Spleen (tissue), 11 donors: ENCODE results near the gene SYNPO. TPM values are rescaled to one million over a fixed set of nuclear protein-coding genes. Genes with fewer than 3 reads are reported as not detected.

Experiments used
- DNase-seq: peaks from one replicate; pipeline ENCODE4 v3.0.0-alpha.2; 2020
- H3K27ac ChIP-seq, 8 donors: fragments of 200-600 bp; sonication (generic) in 7 of 8; 1 replicate in 4 of 8; 2 replicates in 4 of 8; pipeline versions ENCODE4 v1.5.0 to v1.8.0; 2016 to 2021; ENCODE audit warnings: inconsistent platforms in 4 of 8, mild to moderate bottlenecking in 4 of 8, moderate library complexity in 1 of 8
- H3K27me3 ChIP-seq, 7 donors: fragments of 200-600 bp; sonication (generic) in 6 of 7; replicated peaks in 1 of 7; 1 replicate in 4 of 7; 2 replicates in 3 of 7; pipeline versions ENCODE4 v1.5.0 to v1.8.0; 2016 to 2021; ENCODE audit warnings: inconsistent platforms in 3 of 7, mild to moderate bottlenecking in 1 of 7
- H3K36me3 ChIP-seq, 6 donors: fragments of 200-600 bp; sonication (generic) in 5 of 6; 1 replicate in 4 of 6; 2 replicates in 2 of 6; pipeline versions ENCODE4 v1.5.0 to v1.8.0; 2016 to 2021; ENCODE audit warnings: inconsistent platforms in 2 of 6
- H3K4me1 ChIP-seq, 6 donors: fragments of 200-600 bp; sonication (generic) in 5 of 6; 1 replicate in 3 of 6; 2 replicates in 3 of 6; pipeline versions ENCODE4 v1.5.0 to v1.8.0; 2016 to 2021; ENCODE audit warnings: inconsistent platforms in 3 of 6
- H3K4me3 ChIP-seq, 8 donors: fragments of 200-600 bp; sonication (generic) in 7 of 8; 1 replicate in 4 of 8; 2 replicates in 4 of 8; pipeline versions ENCODE4 v1.5.0 to v1.8.0; 2016 to 2021; ENCODE audit warnings: inconsistent platforms in 4 of 8, mild to moderate bottlenecking in 4 of 8, moderate library complexity in 2 of 8
- H3K9me3 ChIP-seq, 8 donors: fragments of 200-600 bp; sonication (generic) in 7 of 8; 1 replicate in 4 of 8; 2 replicates in 4 of 8; pipeline versions ENCODE4 v1.5.0 to v1.8.0; 2016 to 2021; ENCODE audit warnings: inconsistent platforms in 4 of 8
- POLR2A ChIP-seq, 3 donors: fragments of 450-650 bp; IDR thresholded peaks; one replicate each; pipeline ENCODE4 v1.5.1; 2017; ENCODE audit warnings: antibody characterized with exemption in 3 of 3, mild to moderate bottlenecking in 1 of 3
- POLR2AphosphoS5 ChIP-seq, 3 donors: sonication (generic); formaldehyde crosslinking; IDR thresholded peaks; one replicate each; pipeline ENCODE4 v1.5.1; 2017; ENCODE audit warnings: antibody characterized with exemption in 3 of 3
- whole genome bisulfite sequencing, 5 donors: extraction: QIAGEN DNeasy Blood & Tissue Kit in 3 of 5; methylation state at CpG; one replicate each; pipeline versions ENCODE4 v1.1.5 to v1.1.7; 2013 to 2018; 5-methylcytosine and 5-hydroxymethylcytosine counted together
- intact Hi-C: fragments of 100-400 bp; cut with DNase I; formaldehyde crosslinking; loops from one replicate; pipeline ENCODE4 v1.15.0; 2023; ENCODE audit warnings: low total_unique reads
- polyA plus RNA-seq, 3 donors: library from polyadenylated mRNA; stranded (reverse); fragments of 200-250 nt; gene quantifications; one replicate each; pipeline ENCODE4 v1.2.1, GENCODE V29; 2013
- total RNA-seq, 7 donors: library from RNA; depleted of rRNA in 3 of 7; stranded (reverse); fragments of >200 nt in 3 of 7; fragmentation: NEBNext Ultra II Directional in 4 of 7; extraction: Animal tissue kit (Norgen Biotek cat#: 25700) in 4 of 7; gene quantifications; one replicate each; pipeline versions ENCODE4 v1.1.0 to v1.2.1, GENCODE V29; 2016 to 2021
- TF ChIP-seq, protein P1 (sequence below), 11 experiments: fragments of 200-600 bp in 7 of 11; fragments of 450-650 bp in 4 of 11; sonication (generic) in 4 of 11; IDR thresholded peaks in 8 of 11; conservative IDR thresholded peaks in 3 of 11; 1 replicate in 7 of 11; 2 replicates in 4 of 11; pipeline versions ENCODE4 v1.4.0 to v1.8.0; 2016 to 2021; ENCODE audit warnings: antibody characterized with exemption in 11 of 11, inconsistent platforms in 4 of 11, mild to moderate bottlenecking in 1 of 11
- donor health status: healthy with polysubstance abuse.
- donor health status: DM: no; HTN: no; CAD: no; lungs with moderate emphysema.
- donor health status: DM: no; HTN: no; CAD: no.
- donor health status: Bipolar disorder and iron deficiency.
- donor health status: healthy.
- donor health status: DM: no; HTN: no; CAD: no.
- donor health status: DM: yes; HTN: yes; CAD: no.

SYNPO gene
- total and polyA plus RNA-seq, 10 donors = 6.9 to 133 (median 45.9) TPM

- Histone ChIP-seq H3K36me3 (no peaks in the 10 kb centered on the region), H3K4me3 (no peak overlapping the region), H3K9me3 (no peaks in the 10 kb centered on the region), H3K4me1 (peaks cover 29 to 100% (median 61%) of the 10 kb centered on the region in 6 donors), H3K27ac (peak overlapping the region in 6 of 8 donors; percentile 27 to 72 (median 62)), H3K27me3 (peaks cover 0 to 6% (median 0%) of the 10 kb centered on the region in 7 donors)
- no peak for TF ChIP-seq POLR2A (IDR thresholded peaks at IDR 0.05)
- TF ChIP-seq, protein P1, sequence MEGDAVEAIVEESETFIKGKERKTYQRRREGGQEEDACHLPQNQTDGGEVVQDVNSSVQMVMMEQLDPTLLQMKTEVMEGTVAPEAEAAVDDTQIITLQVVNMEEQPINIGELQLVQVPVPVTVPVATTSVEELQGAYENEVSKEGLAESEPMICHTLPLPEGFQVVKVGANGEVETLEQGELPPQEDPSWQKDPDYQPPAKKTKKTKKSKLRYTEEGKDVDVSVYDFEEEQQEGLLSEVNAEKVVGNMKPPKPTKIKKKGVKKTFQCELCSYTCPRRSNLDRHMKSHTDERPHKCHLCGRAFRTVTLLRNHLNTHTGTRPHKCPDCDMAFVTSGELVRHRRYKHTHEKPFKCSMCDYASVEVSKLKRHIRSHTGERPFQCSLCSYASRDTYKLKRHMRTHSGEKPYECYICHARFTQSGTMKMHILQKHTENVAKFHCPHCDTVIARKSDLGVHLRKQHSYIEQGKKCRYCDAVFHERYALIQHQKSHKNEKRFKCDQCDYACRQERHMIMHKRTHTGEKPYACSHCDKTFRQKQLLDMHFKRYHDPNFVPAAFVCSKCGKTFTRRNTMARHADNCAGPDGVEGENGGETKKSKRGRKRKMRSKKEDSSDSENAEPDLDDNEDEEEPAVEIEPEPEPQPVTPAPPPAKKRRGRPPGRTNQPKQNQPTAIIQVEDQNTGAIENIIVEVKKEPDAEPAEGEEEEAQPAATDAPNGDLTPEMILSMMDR (IDR thresholded peaks at IDR 0.05 in 8 of 11, conservative IDR thresholded peaks at IDR 0.05 in 3 of 11) = no peak
- TF ChIP-seq POLR2AphosphoS5 (IDR thresholded peaks at IDR 0.05) = no peak
- DNase-seq = no peak
- 76 to 88% (median 84%) methylated on average over 4 of the region's 4 CpGs for WGBS, 5 donors
- intact Hi-C loops = no loop called here
Observed at GRCh38 chr5:150614661-150615060, 25.8 kb upstream of the SYNPO start.

DNA sequence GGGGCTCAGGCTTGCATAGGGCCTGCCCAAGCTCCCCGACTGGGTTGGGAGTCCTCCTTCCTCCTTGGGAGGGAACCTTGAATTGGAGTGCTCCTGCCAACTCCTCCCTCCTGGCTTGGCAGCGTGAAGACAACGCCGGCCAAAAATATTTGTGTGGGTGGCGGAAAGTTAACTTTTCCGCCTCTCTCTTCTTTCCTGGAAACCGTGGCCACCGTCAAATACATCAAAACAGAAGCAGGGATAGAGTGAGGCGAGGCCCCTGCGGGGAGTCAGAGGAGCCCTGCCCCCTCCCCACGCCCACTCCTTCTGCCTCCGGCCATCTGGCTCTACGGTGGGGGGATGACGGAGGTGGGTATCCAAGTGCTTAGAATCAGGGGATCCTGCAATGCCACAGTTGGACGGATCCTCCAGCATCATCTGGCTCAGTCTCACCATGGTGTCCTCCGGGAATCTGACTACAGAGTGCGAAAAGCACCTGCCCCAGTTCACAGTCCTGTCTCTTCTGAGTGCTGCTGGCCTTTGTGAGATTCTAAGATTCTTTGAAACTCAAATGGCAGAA lies 25.2 kb upstream of the SYNPO start:
- TF ChIP-seq POLR2A (IDR thresholded peaks at IDR 0.05) (no peak), POLR2AphosphoS5 (IDR thresholded peaks at IDR 0.05) (peak in 2 of 3 donors; percentile 43 to 50)
- TF ChIP-seq, protein P1 (IDR thresholded peaks at IDR 0.05 in 8 of 11, conservative IDR thresholded peaks at IDR 0.05 in 3 of 11) = no peak
- 51 to 58% (median 54%) methylated on average over 14 to 17 of the region's 17 CpGs for WGBS, 5 donors

DNA sequence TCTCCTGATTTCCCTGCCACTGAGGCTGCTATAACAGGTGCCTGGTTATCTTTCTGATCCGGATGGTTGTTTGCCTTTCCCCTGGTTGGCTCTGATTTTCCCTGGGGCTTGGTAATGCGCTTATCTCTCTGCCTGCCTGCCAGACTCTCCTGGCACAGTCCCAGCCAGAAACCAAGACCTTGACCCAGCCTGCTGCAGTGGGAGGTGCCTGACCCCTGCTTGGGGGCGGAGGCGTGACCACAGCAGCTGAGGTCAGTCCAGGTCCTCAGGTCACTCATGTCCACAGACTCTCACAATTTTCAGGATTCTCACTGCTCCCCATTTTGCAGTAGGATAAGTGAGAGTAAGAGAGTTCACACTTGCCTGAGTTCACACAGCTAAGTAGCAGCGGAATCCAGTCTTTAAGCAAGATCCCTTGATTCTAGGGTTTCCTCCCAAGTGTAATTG lies 24.4 kb upstream of the SYNPO start:
- peaks cover 0 to 6% (median 0%) of the 10 kb centered on the region in 7 donors for H3K27me3 ChIP-seq
- TF ChIP-seq, protein P1 (IDR thresholded peaks at IDR 0.05 in 8 of 11, conservative IDR thresholded peaks at IDR 0.05 in 3 of 11) = no peak
- no peak for TF ChIP-seq POLR2A (IDR thresholded peaks at IDR 0.05)
- TF ChIP-seq POLR2AphosphoS5 (IDR thresholded peaks at IDR 0.05) = peak; percentile 75 to 85 (median 76)
- H3K36me3 ChIP-seq = no peaks in the 10 kb centered on the region
- intact Hi-C loops = no loop called here
- H3K4me3 ChIP-seq = no peak overlapping the region
- no peak for DNase-seq
- peak overlapping the region in 7 of 8 donors; percentile 27 to 72 (median 62) for H3K27ac ChIP-seq
- 43 to 75% (median 51%) methylated on average over 3 to 5 of the region's 5 CpGs for WGBS, 5 donors
- peaks cover 29 to 95% (median 69%) of the 10 kb centered on the region in 6 donors for H3K4me1 ChIP-seq
- no peaks in the 10 kb centered on the region for H3K9me3 ChIP-seq

More for the DNA sequence above, 25.2 kb upstream of the SYNPO start:
- H3K9me3 ChIP-seq = no peaks in the 10 kb centered on the region
- DNase-seq = no peak
- H3K4me3 ChIP-seq = no peak overlapping the region
- H3K36me3 ChIP-seq = no peaks in the 10 kb centered on the region
- H3K4me1 ChIP-seq = peaks cover 29 to 100% (median 67%) of the 10 kb centered on the region in 6 donors
- intact Hi-C loops = no loop called here
- H3K27ac ChIP-seq = peak overlapping the region; percentile 27 to 72 (median 52)
- peaks cover 0 to 6% (median 0%) of the 10 kb centered on the region in 7 donors for H3K27me3 ChIP-seq

DNA sequence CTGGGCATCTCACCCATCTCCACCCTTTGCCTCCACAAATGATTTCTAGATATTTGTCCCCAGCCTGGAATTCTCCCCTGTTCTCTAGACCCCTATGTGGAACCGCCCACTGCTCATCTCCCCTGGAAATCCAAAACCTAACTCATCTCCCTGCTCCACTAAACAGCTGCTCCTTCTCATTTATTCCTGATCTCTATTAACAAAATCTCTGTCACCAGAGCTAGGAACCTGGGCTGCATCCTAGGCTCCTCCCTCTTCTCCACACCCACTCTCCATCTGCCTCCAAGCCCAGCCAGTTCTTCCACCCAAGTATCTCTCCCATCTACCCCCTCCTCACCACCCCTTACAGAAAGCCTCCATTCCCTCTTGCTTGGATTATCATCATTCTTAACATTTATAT lies 24.0 kb upstream of the SYNPO start:
- DNase-seq = no peak
- no peak overlapping the region for H3K4me3 ChIP-seq
- 91 to 100% (median 93%) methylated on average over 1 of the region's 1 CpG for WGBS, 5 donors
- H3K9me3 ChIP-seq = no peaks in the 10 kb centered on the region
- no peak for TF ChIP-seq POLR2AphosphoS5 (IDR thresholded peaks at IDR 0.05)
- TF ChIP-seq POLR2A (IDR thresholded peaks at IDR 0.05) = no peak
- TF ChIP-seq, protein P1 (IDR thresholded peaks at IDR 0.05 in 8 of 11, conservative IDR thresholded peaks at IDR 0.05 in 3 of 11) = no peak
- peaks cover 0 to 6% (median 0%) of the 10 kb centered on the region in 7 donors for H3K27me3 ChIP-seq
- peak overlapping the region in 6 of 8 donors; percentile 26 to 72 (median 62) for H3K27ac ChIP-seq
- no peaks in the 10 kb centered on the region for H3K36me3 ChIP-seq
- H3K4me1 ChIP-seq = peaks cover 29 to 90% (median 69%) of the 10 kb centered on the region in 6 donors
- intact Hi-C loops = no loop called here
